Activated naive CD8-positive, alpha-beta T cell treated with anti-CD3 and anti-CD28 coated beads for 36 hours (primary cell): Measurements from ENCODE around the gene GATAD2B. TPM values are rescaled to one million over a fixed set of nuclear protein-coding genes. Genes with fewer than 3 reads are reported as not detected.

ENCODE experiments used
- DNase-seq: peaks from one replicate; pipeline ENCODE4 v3.0.0; 2021
- H3K27ac Mint-ChIP-seq: one replicate; pipeline ENCODE4 v1.8.0; 2022; ENCODE audit warnings: mild to moderate bottlenecking, moderate library complexity, mixed read lengths
- H3K27me3 Mint-ChIP-seq: one replicate; pipeline ENCODE4 v1.8.0; 2022; ENCODE audit warnings: mild to moderate bottlenecking, mixed read lengths
- H3K36me3 Mint-ChIP-seq: one replicate; pipeline ENCODE4 v1.8.0; 2021; ENCODE audit warnings: mild to moderate bottlenecking, mixed read lengths
- H3K4me1 Mint-ChIP-seq: one replicate; pipeline ENCODE4 v1.8.0; 2021; ENCODE audit warnings: mixed read lengths
- H3K4me3 Mint-ChIP-seq: one replicate; pipeline ENCODE4 v1.8.0; 2022; ENCODE audit warnings: mild to moderate bottlenecking, moderate library complexity, mixed read lengths
- H3K9me3 Mint-ChIP-seq: one replicate; pipeline ENCODE4 v1.8.0; 2022; ENCODE audit warnings: mixed read lengths
- total RNA-seq, 2 experiments: library from RNA; stranded (reverse); gene quantifications; one replicate each; pipeline ENCODE4 v1.2.3, GENCODE V29; 2021

Gene GATAD2B
- total RNA-seq, 2 experiments from 2014 or later = 49.4 to 53.1 TPM

GRCh38 chr1:153958111-153958960 is 35.6 kb upstream of the GATAD2B start, which contains the start of gene CRTC2:
Gene CRTC2 (minus strand): TSS chr1:153958612. CDS start chr1:153958497, 115 bp downstream.
- peak within 1 kb of the TSS; percentile 92 for H3K4me3 Mint-ChIP-seq
- peaks cover 44% of the 10 kb centered on the region for H3K4me1 Mint-ChIP-seq
- H3K9me3 Mint-ChIP-seq = no peaks in the 10 kb centered on the region

DNA sequence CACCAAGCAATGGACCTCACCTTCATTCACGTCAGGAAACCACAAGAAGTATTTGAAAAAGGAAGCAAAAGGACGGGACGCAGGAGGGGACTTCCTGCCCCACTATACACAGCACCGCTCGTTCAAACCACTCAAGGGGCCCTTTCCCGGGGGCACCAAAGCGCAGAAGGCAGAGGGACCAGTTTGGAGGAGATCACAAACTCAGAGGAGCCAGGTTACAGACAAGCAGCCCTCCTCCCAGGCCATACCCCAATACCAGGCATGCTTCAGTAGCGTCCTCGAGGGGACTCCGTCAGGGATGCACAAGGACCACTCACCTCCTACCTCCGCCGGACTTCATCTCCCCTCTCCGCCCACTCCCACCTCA is 35.0 kb upstream of the GATAD2B start:
- Mint-ChIP-seq H3K4me1 (peaks cover 44% of the 10 kb centered on the region), H3K27ac (peak overlapping the region; percentile 96), H3K9me3 (no peaks in the 10 kb centered on the region), H3K36me3 (peaks cover 23% of the 10 kb centered on the region), H3K27me3 (no peaks in the 10 kb centered on the region), H3K4me3 (peak overlapping the region; percentile 92)
- peak; percentile 60 for DNase-seq

More at GRCh38 chr1:153958111-153958960, 35.6 kb upstream of the GATAD2B start, which contains the start of gene CRTC2:
- no peaks in the 10 kb centered on the region for H3K27me3 Mint-ChIP-seq
- peak within 1 kb of the TSS; percentile 96 for H3K27ac Mint-ChIP-seq
- H3K36me3 Mint-ChIP-seq = peaks cover 25% of the 10 kb centered on the region
- peak; percentile 96 for DNase-seq

GRCh38 chr1:153956997-153957715 is 34.4 kb upstream of the GATAD2B start:
- Mint-ChIP-seq H3K4me1 (peaks cover 40% of the 10 kb centered on the region), H3K27me3 (no peaks in the 10 kb centered on the region), H3K36me3 (peaks cover 18% of the 10 kb centered on the region), H3K27ac (peak overlapping the region; percentile 96), H3K4me3 (peak overlapping the region; percentile 92), H3K9me3 (no peaks in the 10 kb centered on the region)
- no peak for DNase-seq

DNA sequence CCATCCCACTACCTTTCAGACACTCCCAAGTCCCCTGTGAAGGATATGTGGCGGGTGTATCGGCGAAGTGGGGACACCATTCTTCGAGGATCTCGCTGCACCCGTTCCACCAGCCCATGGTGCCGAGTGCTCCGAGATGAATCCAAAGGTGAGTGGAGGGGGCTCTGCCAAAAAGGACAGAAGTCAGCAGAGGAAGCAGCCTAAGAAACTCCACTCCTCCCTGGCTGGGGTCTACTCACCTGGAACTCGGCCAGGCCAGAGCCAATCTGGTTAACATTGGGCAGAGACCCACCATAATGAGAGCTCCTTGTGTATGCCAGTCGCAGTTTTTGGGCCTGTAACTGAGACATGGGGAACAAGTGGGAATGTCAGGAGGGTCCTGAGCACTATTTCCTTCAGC is 32.1 kb upstream of the GATAD2B start:
- H3K9me3 Mint-ChIP-seq = no peaks in the 10 kb centered on the region
- H3K27ac Mint-ChIP-seq = no peak overlapping the region
- peak overlapping the region; percentile 37 for H3K4me3 Mint-ChIP-seq
- DNase-seq = no peak
- peaks cover 34% of the 10 kb centered on the region for H3K4me1 Mint-ChIP-seq
- H3K36me3 Mint-ChIP-seq = peaks cover 20% of the 10 kb centered on the region
- no peaks in the 10 kb centered on the region for H3K27me3 Mint-ChIP-seq

DNA sequence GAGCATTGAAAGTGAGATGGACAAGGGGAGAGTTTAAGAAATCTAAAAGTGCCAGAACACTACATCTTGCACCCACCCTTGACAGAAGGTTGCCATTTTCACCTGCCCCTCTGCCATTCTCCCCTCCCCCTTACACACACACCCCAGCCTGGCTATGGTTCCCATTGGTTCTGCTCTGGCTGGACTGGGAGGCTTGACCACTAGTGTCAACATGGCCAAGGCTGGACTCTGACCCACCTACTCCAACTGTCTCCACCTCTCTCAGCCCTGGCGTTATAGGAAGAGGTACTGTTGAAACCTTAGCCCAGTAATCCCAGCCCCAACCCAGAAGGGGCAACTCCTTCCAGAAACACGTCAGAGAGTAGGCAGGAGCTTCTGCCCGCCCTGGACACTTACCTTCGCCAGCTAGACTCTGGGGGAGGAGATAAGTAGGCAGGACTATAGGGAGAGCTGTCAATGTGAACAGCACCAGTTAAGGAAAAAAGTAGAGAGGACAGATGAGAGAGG is 31.1 kb upstream of the GATAD2B start:
- Mint-ChIP-seq H3K36me3 (peaks cover 20% of the 10 kb centered on the region), H3K9me3 (no peaks in the 10 kb centered on the region), H3K4me3 (peak overlapping the region; percentile 37), H3K27ac (peak overlapping the region; percentile 61), H3K27me3 (no peaks in the 10 kb centered on the region), H3K4me1 (peaks cover 34% of the 10 kb centered on the region)
- DNase-seq = no peak

DNA sequence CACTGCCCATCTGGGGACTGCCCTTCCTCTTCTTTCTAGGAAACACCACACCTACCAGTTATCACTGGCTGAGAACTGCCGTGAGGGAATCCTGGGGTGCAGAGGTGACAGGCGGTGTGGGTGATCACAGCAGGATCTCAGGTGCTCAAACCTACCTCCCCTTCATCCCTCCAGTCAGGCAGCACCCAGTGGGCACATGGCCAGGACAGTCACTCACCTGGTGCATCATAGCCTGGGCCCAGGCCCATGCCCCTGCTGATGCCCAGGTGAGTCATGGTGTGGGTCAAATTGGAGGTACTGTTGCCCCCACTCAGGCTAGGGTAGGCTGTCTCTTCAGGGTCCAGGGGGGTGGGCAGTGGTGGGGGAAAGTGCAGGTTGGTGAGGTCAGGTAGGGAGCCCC is 29.0 kb upstream of the GATAD2B start:
- Mint-ChIP-seq H3K9me3 (no peaks in the 10 kb centered on the region), H3K27me3 (no peaks in the 10 kb centered on the region), H3K27ac (no peak overlapping the region), H3K36me3 (peaks cover 14% of the 10 kb centered on the region), H3K4me3 (no peak overlapping the region), H3K4me1 (peaks cover 29% of the 10 kb centered on the region)
- DNase-seq = no peak

- Mint-ChIP-seq H3K27me3 (no peaks in the 10 kb centered on the region), H3K27ac (peak overlapping the region; percentile 50), H3K4me3 (no peak overlapping the region), H3K9me3 (no peaks in the 10 kb centered on the region), H3K4me1 (peaks cover 25% of the 10 kb centered on the region), H3K36me3 (peaks cover 13% of the 10 kb centered on the region)
- DNase-seq = no peak
Observed at GRCh38 chr1:153951183-153951582, 28.4 kb upstream of the GATAD2B start.

- DNase-seq = peak; percentile 83
- peak within 1 kb of the TSS; percentile 95 for H3K27ac Mint-ChIP-seq
Observed at GRCh38 chr1:153946622-153947241, 24.0 kb upstream of the GATAD2B start, which contains the start of gene DENND4B. Gene DENND4B (minus strand): TSS chr1:153946718. CDS start chr1:153944374, 2,344 bp downstream.

DNA sequence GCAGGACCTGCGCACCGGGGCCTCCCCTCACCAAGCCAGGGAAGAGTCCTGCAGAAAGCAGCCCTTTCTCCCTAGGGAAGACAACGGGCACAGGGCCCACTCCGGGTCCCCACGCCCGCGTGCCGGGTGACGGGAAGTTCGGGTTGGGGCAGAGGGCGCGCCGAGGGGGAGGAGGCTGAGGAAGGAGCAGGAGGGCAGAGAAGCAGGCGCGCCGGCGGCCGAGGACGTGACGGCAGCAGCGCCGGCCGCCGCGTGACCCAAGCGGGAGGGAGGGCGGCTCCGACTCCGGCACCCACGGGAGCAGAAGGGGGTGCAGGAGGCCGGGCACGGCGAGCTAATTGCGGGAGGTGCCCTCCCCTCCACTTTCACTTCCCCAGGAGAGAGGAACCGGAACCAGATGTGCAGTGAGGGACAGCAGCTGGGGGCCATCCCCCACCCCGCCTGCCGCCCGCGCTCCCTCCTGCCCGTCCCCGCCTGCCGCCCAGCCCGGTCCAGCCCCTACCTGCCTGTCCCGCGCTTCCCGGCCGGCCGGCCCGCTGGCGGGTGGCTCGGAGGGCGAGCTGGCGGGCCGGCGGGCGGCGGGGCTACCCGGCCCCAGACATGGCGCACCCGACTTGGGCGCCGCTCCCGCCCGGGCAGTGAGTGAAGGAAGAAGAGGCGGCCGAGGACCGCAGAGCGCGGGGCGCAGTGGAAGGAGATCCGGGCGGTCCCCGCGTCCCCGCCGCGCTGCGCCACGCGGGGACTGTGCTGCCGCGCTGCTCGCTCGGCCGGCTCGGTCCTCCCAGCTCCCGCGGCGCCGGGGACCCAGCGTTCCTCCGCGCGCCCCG is 23.2 kb upstream of the GATAD2B start:
- Mint-ChIP-seq H3K9me3 (no peaks in the 10 kb centered on the region), H3K36me3 (peaks cover 24% of the 10 kb centered on the region), H3K4me1 (peaks cover 26% of the 10 kb centered on the region), H3K27ac (peak overlapping the region; percentile 95), H3K4me3 (peak overlapping the region; percentile 93), H3K27me3 (no peaks in the 10 kb centered on the region)
- peak; percentile 80 for DNase-seq

More at GRCh38 chr1:153946622-153947241, 24.0 kb upstream of the GATAD2B start, which contains the start of gene DENND4B:
- no peaks in the 10 kb centered on the region for H3K27me3 Mint-ChIP-seq
- H3K4me1 Mint-ChIP-seq = peaks cover 27% of the 10 kb centered on the region
- no peaks in the 10 kb centered on the region for H3K9me3 Mint-ChIP-seq
- H3K4me3 Mint-ChIP-seq = peak within 1 kb of the TSS; percentile 93
- peaks cover 25% of the 10 kb centered on the region for H3K36me3 Mint-ChIP-seq

DNA sequence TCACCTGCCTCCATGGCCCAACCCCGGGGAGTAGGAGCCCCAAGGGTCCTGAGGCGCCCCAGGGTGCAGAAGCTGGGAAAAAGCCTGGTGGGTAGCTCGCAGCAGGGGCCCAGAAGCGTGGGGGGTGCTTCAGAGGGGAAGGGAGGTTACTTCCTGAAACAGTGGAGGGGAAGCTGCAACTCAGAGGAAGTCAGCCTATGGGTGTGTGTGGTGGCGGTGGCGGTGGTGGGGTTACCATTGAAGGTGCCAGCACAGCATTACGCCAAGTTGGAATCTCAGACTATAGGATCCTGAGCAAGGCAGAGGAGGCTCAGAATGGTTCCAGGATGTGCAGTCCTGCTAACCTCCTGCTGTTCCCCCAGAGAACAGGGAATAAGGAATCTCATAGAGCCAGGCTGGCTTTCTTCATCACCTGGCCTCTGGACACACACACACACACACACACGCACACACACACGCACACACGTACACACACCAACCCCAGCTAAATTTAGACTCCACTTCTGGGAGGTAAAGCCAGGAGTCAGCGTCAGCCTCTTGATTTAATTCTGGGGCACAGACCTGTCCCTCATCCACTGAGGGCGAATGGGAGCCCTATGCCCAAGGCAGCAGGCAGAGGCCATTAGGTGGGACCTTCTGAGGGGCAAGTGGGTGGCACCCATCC is 22.5 kb upstream of the GATAD2B start:
- H3K4me1 Mint-ChIP-seq = peaks cover 26% of the 10 kb centered on the region
- H3K27ac Mint-ChIP-seq = peak overlapping the region; percentile 95
- H3K4me3 Mint-ChIP-seq = peak overlapping the region; percentile 93
- H3K36me3 Mint-ChIP-seq = peaks cover 25% of the 10 kb centered on the region
- H3K9me3 Mint-ChIP-seq = no peaks in the 10 kb centered on the region
- DNase-seq = peak; percentile 83
- no peaks in the 10 kb centered on the region for H3K27me3 Mint-ChIP-seq

DNA sequence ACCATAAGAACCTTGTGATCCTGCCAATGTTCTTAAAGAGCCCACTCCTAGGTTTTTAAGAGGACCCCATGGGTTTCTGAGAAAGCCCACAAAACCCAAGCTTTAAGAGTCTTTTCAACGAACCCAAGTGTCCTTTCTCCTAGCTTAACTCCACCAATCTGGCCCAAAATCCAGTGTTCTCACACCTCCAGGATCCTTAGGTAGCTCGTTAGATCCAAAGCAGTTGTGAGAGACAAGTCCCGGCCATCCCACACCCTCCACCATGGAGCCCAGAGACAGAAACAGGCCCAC is 22.0 kb upstream of the GATAD2B start:
- Mint-ChIP-seq H3K27ac (peak overlapping the region; percentile 95), H3K27me3 (no peaks in the 10 kb centered on the region), H3K9me3 (no peaks in the 10 kb centered on the region), H3K36me3 (peaks cover 27% of the 10 kb centered on the region), H3K4me1 (peaks cover 26% of the 10 kb centered on the region), H3K4me3 (peak overlapping the region; percentile 93)
- DNase-seq = no peak

- H3K4me1 Mint-ChIP-seq = peaks cover 26% of the 10 kb centered on the region
- H3K9me3 Mint-ChIP-seq = no peaks in the 10 kb centered on the region
- H3K36me3 Mint-ChIP-seq = peaks cover 27% of the 10 kb centered on the region
- DNase-seq = no peak
- peak overlapping the region; percentile 93 for H3K4me3 Mint-ChIP-seq
- H3K27ac Mint-ChIP-seq = peak overlapping the region; percentile 95
- no peaks in the 10 kb centered on the region for H3K27me3 Mint-ChIP-seq
Observed at GRCh38 chr1:153944005-153944826, 21.4 kb upstream of the GATAD2B start.
